NCI-H2029 treated with DMSO at 0.1 percent for 48 hours (cell line): Measurements from ENCODE around the gene CRCP.
"Not testable (repeated sequence)": the region's sequence is repeated elsewhere in the genome, so short reads cannot be mapped to it uniquely, and the experiment has no call there.

Experiments used
- DNase-seq: peaks from one replicate; lab custom pipeline; 2025; lab: John Stamatoyannopoulos, UW

The CRCP gene

GRCh38 chr7:66114743-66115649 is at the start of gene CRCP:
Gene CRCP, plus strand, starts transcription at chr7:66114847. Its CDS starts 116 bp downstream, at chr7:66114963.
- DNase-seq, result no peak

GRCh38 chr7:66069732-66070131 is 44.9 kb upstream of the CRCP start:
- DNase-seq, result no peak

- DNase-seq, result no peak
Measured at GRCh38 chr7:66070222-66070621, 44.4 kb upstream of the CRCP start.

GRCh38 chr7:66072208-66072607 is 42.4 kb upstream of the CRCP start:
- not testable (repeated sequence) for DNase-seq

- peak; percentile 64 for DNase-seq
Measured at GRCh38 chr7:66075590-66076461, 38.8 kb upstream of the CRCP start, which contains the start of gene ASL. Gene ASL, plus strand, starts transcription at chr7:66075819. Its CDS starts 263 bp downstream, at chr7:66076082.

GRCh38 chr7:66076462-66077329 is 38.0 kb upstream of the CRCP start:
- DNase-seq, result no peak

GRCh38 chr7:66078067-66078466 is 36.6 kb upstream of the CRCP start:
- DNase-seq, result no peak

- DNase-seq, result no peak
Measured at GRCh38 chr7:66082083-66082482, 32.6 kb upstream of the CRCP start.

- no peak for DNase-seq
Measured at GRCh38 chr7:66082886-66083415, 31.7 kb upstream of the CRCP start.

GRCh38 chr7:66083677-66084076 is 31.0 kb upstream of the CRCP start:
- DNase-seq, result no peak

- DNase-seq, result no peak
Measured at GRCh38 chr7:66088861-66089838, 25.5 kb upstream of the CRCP start.

- no peak for DNase-seq
Measured at GRCh38 chr7:66092654-66093053, 22.0 kb upstream of the CRCP start.

- DNase-seq, result no peak
Measured at GRCh38 chr7:66095010-66095409, 19.6 kb upstream of the CRCP start.

GRCh38 chr7:66099232-66099550 is 15.5 kb upstream of the CRCP start:
- DNase-seq, result no peak

- DNase-seq, result peak; percentile 86
Measured at GRCh38 chr7:66099551-66100407, 14.9 kb upstream of the CRCP start.

- DNase-seq, result no peak
Measured at GRCh38 chr7:66100408-66101050, 14.1 kb upstream of the CRCP start.

GRCh38 chr7:66102168-66102567 is 12.5 kb upstream of the CRCP start:
- not testable (repeated sequence) for DNase-seq

- DNase-seq, result not testable (repeated sequence)
Measured at GRCh38 chr7:66103994-66104393, 10.7 kb upstream of the CRCP start.

GRCh38 chr7:66105263-66105748 is 9.3 kb upstream of the CRCP start:
- DNase-seq, result no peak
